Measurements from ENCODE around the gene STX7.

GRCh38 chr6:132400883-132401617, 111.9 kb downstream of the STX7 start, which contains the start of gene MOXD1:
- TF ChIP-seq EZH2phosphoT487 (IDR thresholded peaks at IDR 0.05; ENCODE audit: insufficient read depth, low read depth) (no peak), EZH2 (IDR thresholded peaks at IDR 0.05; ENCODE audit: insufficient read depth, poor library complexity, severe bottlenecking) (no peak)

All from GM23248 (cell line).